Measurements from ENCODE around the gene NSD2. TPM values are rescaled to one million over a fixed set of nuclear protein-coding genes. Genes with fewer than 3 reads are reported as not detected.

The NSD2 gene
- total RNA-seq, 1 experiment from 2014 or later: 136 TPM

GRCh38 chr4:1899149-1900086 lies 28.2 kb downstream of the NSD2 start:
- Histone ChIP-seq H3K79me1 (ENCODE audit: insufficient read depth, low read depth, low read length, poor library complexity, severe bottlenecking) (peaks cover 3% of the 10 kb centered on the region), H4K8ac (replicated peaks; ENCODE audit: insufficient read length, low read depth, low read length) (no peak overlapping the region), H3K9me3 (ENCODE audit: control insufficient read depth, low read depth, low read length) (no peaks in the 10 kb centered on the region), H3K14ac (ENCODE audit: insufficient read depth, low read length) (no peak overlapping the region), H4K5ac (ENCODE audit: insufficient read length, low read depth, low read length) (no peak overlapping the region), H3K23ac (ENCODE audit: insufficient read length, low read depth, low read length) (no peak overlapping the region), H2BK5ac (ENCODE audit: insufficient read length, low read length) (no peak overlapping the region), H3K27ac (ENCODE audit: insufficient read length, low read depth, low read length) (no peak overlapping the region), H2AFZ (ENCODE audit: low read length) (no peak overlapping the region), H3K4me1 (ENCODE audit: insufficient read depth, low read length) (no peaks in the 10 kb centered on the region), H2BK120ac (ENCODE audit: low read depth, low read length, poor library complexity, severe bottlenecking) (no peak overlapping the region), H3K79me2 (ENCODE audit: insufficient read depth, low read length) (peaks cover 10% of the 10 kb centered on the region; the same call in 1 of the 2 replicates), H2AK5ac (ENCODE audit: insufficient read length, low read length) (no peak overlapping the region), H2BK15ac (ENCODE audit: low read depth, low read length) (no peak overlapping the region), H2BK20ac (ENCODE audit: low read depth, low read length, poor library complexity, severe bottlenecking) (no peak overlapping the region), H3K27me3 (ENCODE audit: insufficient read depth, low read length) (no peaks in the 10 kb centered on the region), H2BK12ac (ENCODE audit: insufficient read length, low read depth, low read length) (no peak overlapping the region), H3T11ph (ENCODE audit: low read length) (no peak overlapping the region), H3K18ac (ENCODE audit: insufficient read length, low read depth, low read length) (no peak overlapping the region), H3K9ac (ENCODE audit: extremely low read depth, insufficient read length, low read length) (no peak overlapping the region), H3K4me2 (ENCODE audit: insufficient read depth, insufficient read length, low read length) (no peak overlapping the region), H3K23me2 (ENCODE audit: insufficient read length, low read depth, low read length, poor library complexity, severe bottlenecking) (no peaks in the 10 kb centered on the region), H4K91ac (ENCODE audit: insufficient read length, low read depth, low read length) (no peak overlapping the region), H3K4ac (ENCODE audit: low read depth, low read length) (no peak overlapping the region), H4K20me1 (ENCODE audit: control insufficient read depth, insufficient read depth, insufficient read length) (no peaks in the 10 kb centered on the region), H3K56ac (ENCODE audit: insufficient read length, low read depth, low read length) (no peak overlapping the region)
- TF ChIP-seq, protein P1, sequence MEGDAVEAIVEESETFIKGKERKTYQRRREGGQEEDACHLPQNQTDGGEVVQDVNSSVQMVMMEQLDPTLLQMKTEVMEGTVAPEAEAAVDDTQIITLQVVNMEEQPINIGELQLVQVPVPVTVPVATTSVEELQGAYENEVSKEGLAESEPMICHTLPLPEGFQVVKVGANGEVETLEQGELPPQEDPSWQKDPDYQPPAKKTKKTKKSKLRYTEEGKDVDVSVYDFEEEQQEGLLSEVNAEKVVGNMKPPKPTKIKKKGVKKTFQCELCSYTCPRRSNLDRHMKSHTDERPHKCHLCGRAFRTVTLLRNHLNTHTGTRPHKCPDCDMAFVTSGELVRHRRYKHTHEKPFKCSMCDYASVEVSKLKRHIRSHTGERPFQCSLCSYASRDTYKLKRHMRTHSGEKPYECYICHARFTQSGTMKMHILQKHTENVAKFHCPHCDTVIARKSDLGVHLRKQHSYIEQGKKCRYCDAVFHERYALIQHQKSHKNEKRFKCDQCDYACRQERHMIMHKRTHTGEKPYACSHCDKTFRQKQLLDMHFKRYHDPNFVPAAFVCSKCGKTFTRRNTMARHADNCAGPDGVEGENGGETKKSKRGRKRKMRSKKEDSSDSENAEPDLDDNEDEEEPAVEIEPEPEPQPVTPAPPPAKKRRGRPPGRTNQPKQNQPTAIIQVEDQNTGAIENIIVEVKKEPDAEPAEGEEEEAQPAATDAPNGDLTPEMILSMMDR (conservative IDR thresholded peaks at IDR 0.05): peak; percentile 93
- Mint-ChIP-seq H3K27ac (0 out of 7 replicates have a peak overlapping the region, but pooled peaks of 1 of the 3 experiments have one; percentile 8), H3K36me3 (ENCODE audit: insufficient read depth in 1 of 3, low read depth in 3 of 3) (peaks cover 25 to 48% (median 41%) of the 10 kb centered on the region in 3 experiments; a peak in 6 of 7 replicates), H3K27me3 (ENCODE audit: low read depth) (peaks cover 1% of the 10 kb centered on the region; the same call in 1 of the 2 replicates), H3K4me3 (no peak overlapping the region), H3K9me3 (no peaks in the 10 kb centered on the region), H3K4me1 (peaks cover 5 to 13% of the 10 kb centered on the region in 2 experiments)
- WGBS (ENCODE audit: extremely low coverage, insufficient read length, low lambda C conversion rate): no CpG with 5 or more reads among the region's 15 CpGs
- DNase-seq: peak; percentile 88

Measured in H9 (cell line).